Psoas muscle (tissue), 8 donors: ENCODE measurements around the gene ZRANB2. TPM values are rescaled to one million over a fixed set of nuclear protein-coding genes. Genes with fewer than 3 reads are reported as not detected.

Experiments
- ATAC-seq, 4 donors: fragments of 200-7000 bp; cut with Tn5 transposase; one replicate each; pipeline ENCODE4 v1.9.1; 2020; ENCODE audit warnings: moderate library complexity in 3 of 4, mild to moderate bottlenecking in 2 of 4
- DNase-seq, 2 donors: peaks; one replicate each; pipeline ENCODE4 v3.0.0-alpha.2; 2020
- H3K27ac ChIP-seq: fragments of 200-600 bp; one replicate; pipeline ENCODE4 v1.8.0; 2022
- H3K27me3 ChIP-seq, 3 donors: fragments of 200-600 bp in 1 of 3; one replicate each; pipeline versions ENCODE4 v1.6.1 to v1.8.0; 2013 to 2022; ENCODE audit warnings: low read length in 2 of 3, mild to moderate bottlenecking in 2 of 3, moderate library complexity in 1 of 3; ENCODE audit not compliant: insufficient read depth in 3 of 3
- H3K36me3 ChIP-seq, 2 donors: fragments of 200-600 bp in 1 of 2; one replicate each; pipeline versions ENCODE4 v1.6.1 to v1.8.0; 2013 to 2022; ENCODE audit warnings: low read depth in 1 of 2, mild to moderate bottlenecking in 1 of 2, moderate library complexity in 1 of 2; ENCODE audit not compliant: insufficient read depth in 1 of 2
- H3K4me1 ChIP-seq: fragments of 200-600 bp; one replicate; pipeline ENCODE4 v1.8.0; 2022
- H3K4me3 ChIP-seq: fragments of 200-600 bp; one replicate; pipeline ENCODE4 v1.8.0; 2022; ENCODE audit warnings: mild to moderate bottlenecking
- H3K9me3 ChIP-seq: fragments of 200-600 bp; one replicate; pipeline ENCODE4 v1.8.0; 2022
- CTCF ChIP-seq: fragments of 200-600 bp; IDR thresholded peaks from one replicate; pipeline ENCODE4 v1.8.0; 2022; ENCODE audit warnings: antibody characterized with exemption
- WGBS, 3 donors: extraction: QIAGEN DNeasy Blood & Tissue Kit; methylation state at CpG; one replicate each; pipeline versions ENCODE4 v1.1.6 to v1.1.7; 2013; 5-methylcytosine and 5-hydroxymethylcytosine counted together
- intact Hi-C, 2 donors: fragments of 100-400 bp; cut with DNase I; formaldehyde crosslinking; loops; one replicate each; pipeline versions ENCODE4 v1.11.0 to v1.14.2; 2022
- polyA plus RNA-seq, 3 donors: library from polyadenylated mRNA; stranded (reverse); fragments of 200-250 nt; gene quantifications; one replicate each; pipeline ENCODE4 v1.2.3, GENCODE V29; 2013
- total RNA-seq, 4 donors: library from RNA; stranded (reverse); fragmentation: NEBNext Ultra II Directional in 2 of 4; extraction: Animal tissue kit (Norgen Biotek cat#: 25700) in 2 of 4; gene quantifications; one replicate each; pipeline versions ENCODE4 v1.2.1 to v1.2.4, GENCODE V29; 2021 to 2023
- donor health status: healthy with polysubstance abuse.
- donor health status: DM: no; HTN: no; CAD: no; lungs with moderate emphysema.
- donor health status: Bipolar disorder and iron deficiency.
- donor health status: healthy.
- donor health status: DM: yes; HTN: yes; CAD: no.
- donor health status: DM: no; HTN: no; CAD: no.
- donor health status: DM: no; HTN: no; CAD: no.
- donor health status: DM: yes; HTN: yes; CAD: no.

Gene ZRANB2
- total and polyA plus RNA-seq, 7 donors = 28.2 to 64.5 (median 41.6) TPM

GRCh38 chr1:71037066-71037465, 43.8 kb downstream of the ZRANB2 start:
- no peaks in the 10 kb centered on the region for H3K9me3 ChIP-seq
- H3K4me1 ChIP-seq = no peaks in the 10 kb centered on the region
- DNase-seq (no peak), ATAC-seq (no peak)
- peaks cover 2 to 12% (median 10%) of the 10 kb centered on the region in 3 donors for H3K27me3 ChIP-seq
- intact Hi-C loops = no loop called here
- TF ChIP-seq CTCF = no peak
- H3K36me3 ChIP-seq = no peaks in the 10 kb centered on the region
- no peak overlapping the region for H3K4me3 ChIP-seq
- 92 to 94% (median 92%) methylated on average over 9 of the region's 9 CpGs for WGBS, 3 donors
- H3K27ac ChIP-seq = no peak overlapping the region

- Histone ChIP-seq H3K36me3 (no peaks in the 10 kb centered on the region), H3K4me3 (no peak overlapping the region), H3K4me1 (no peaks in the 10 kb centered on the region), H3K9me3 (no peaks in the 10 kb centered on the region), H3K27ac (no peak overlapping the region), H3K27me3 (peaks cover 0 to 9% (median 0%) of the 10 kb centered on the region in 3 donors)
- ATAC-seq (no peak), DNase-seq (no peak)
- 91 to 96% (median 96%) methylated on average over 1 of the region's 1 CpG for WGBS, 3 donors
- intact Hi-C loops = no loop called here
- TF ChIP-seq CTCF = no peak
Observed at GRCh38 chr1:71033136-71033535, 47.7 kb downstream of the ZRANB2 start.

- intact Hi-C loops = no loop called here
- no peaks in the 10 kb centered on the region for H3K36me3 ChIP-seq
- H3K4me3 ChIP-seq = no peak overlapping the region
- peaks cover 0 to 9% (median 0%) of the 10 kb centered on the region in 3 donors for H3K27me3 ChIP-seq
- H3K4me1 ChIP-seq = no peaks in the 10 kb centered on the region
- TF ChIP-seq CTCF = no peak
- ATAC-seq (no peak), DNase-seq (no peak)
- H3K27ac ChIP-seq = no peak overlapping the region
- H3K9me3 ChIP-seq = no peaks in the 10 kb centered on the region
Observed at GRCh38 chr1:71031426-71031825, 49.4 kb downstream of the ZRANB2 start.

- no peaks in the 10 kb centered on the region for H3K9me3 ChIP-seq
- DNase-seq (no peak), ATAC-seq (no peak)
- peaks cover 0 to 6% (median 0%) of the 10 kb centered on the region in 3 donors for H3K27me3 ChIP-seq
- no peak overlapping the region for H3K27ac ChIP-seq
- no peak for TF ChIP-seq CTCF
- H3K36me3 ChIP-seq = no peaks in the 10 kb centered on the region
- H3K4me1 ChIP-seq = no peaks in the 10 kb centered on the region
- H3K4me3 ChIP-seq = no peak overlapping the region
- intact Hi-C loops = no loop called here
- WGBS, 3 donors = 70 to 83% (median 83%) methylated on average over 1 of the region's 1 CpG
Observed at GRCh38 chr1:71030026-71030425, 50.8 kb downstream of the ZRANB2 start.

- Histone ChIP-seq H3K4me3 (no peak overlapping the region), H3K27ac (no peak overlapping the region), H3K36me3 (no peaks in the 10 kb centered on the region), H3K27me3 (peaks cover 0 to 6% (median 0%) of the 10 kb centered on the region in 3 donors), H3K4me1 (no peaks in the 10 kb centered on the region), H3K9me3 (no peaks in the 10 kb centered on the region)
- ATAC-seq (no peak), DNase-seq (no peak)
- no peak for TF ChIP-seq CTCF
- intact Hi-C loops = no loop called here
- 81 to 91% (median 90%) methylated on average over 1 of the region's 1 CpG for WGBS, 3 donors
Observed at GRCh38 chr1:71028981-71029380, 51.9 kb downstream of the ZRANB2 start.
